SJSA1 (cell line): ENCODE measurements around the gene ULBP1. TPM values are rescaled to one million over a fixed set of nuclear protein-coding genes. Genes with fewer than 3 reads are reported as not detected.
A peak's percentile ranks its signal among the peaks of the same experiment; 100 is the strongest.
"Not testable (repeated sequence)": the region's sequence is repeated elsewhere in the genome, so short reads cannot be mapped to it uniquely, and the experiment has no call there.

ENCODE experiments used
- DNase-seq, 2 experiments: peaks; one replicate each; pipeline ENCODE4 v3.0.0-alpha.2; 2015 to 2020; ENCODE audit warnings: low spot score in 2 of 2, low read depth in 1 of 2
- H3K27ac ChIP-seq: fragments of 250-450 bp; sonication (Bioruptor Pico); 2 replicates; pipeline ENCODE4 v1.5.1; 2020; ENCODE audit warnings: mild to moderate bottlenecking, moderate library complexity
- H3K27me3 ChIP-seq: fragments of 250-450 bp; sonication (Bioruptor Pico); replicated peaks from 2 replicates; pipeline ENCODE4 v1.5.1; 2020; ENCODE audit warnings: mild to moderate bottlenecking, moderate library complexity
- H3K36me3 ChIP-seq: fragments of 250-450 bp; sonication (Bioruptor Pico); 2 replicates; pipeline ENCODE4 v1.5.1; 2020; ENCODE audit warnings: mild to moderate bottlenecking
- H3K4me1 ChIP-seq: fragments of 250-450 bp; sonication (Bioruptor Pico); replicated peaks from 2 replicates; pipeline ENCODE4 v1.6.1; 2021; ENCODE audit warnings: mild to moderate bottlenecking
- H3K4me3 ChIP-seq: fragments of 250-450 bp; sonication (Bioruptor Pico); 2 replicates; pipeline ENCODE4 v1.5.1; 2020; ENCODE audit warnings: mild to moderate bottlenecking
- H3K9me3 ChIP-seq: fragments of 250-450 bp; sonication (Bioruptor Pico); replicated peaks from 2 replicates; pipeline ENCODE4 v1.5.1; 2020; ENCODE audit warnings: mild to moderate bottlenecking
- total RNA-seq: library from RNA; depleted of rRNA; stranded (reverse); fragments of >200 nt; shearing (Covaris generic); gene quantifications from 2 replicates; pipeline ENCODE4 v1.2.3, GENCODE V29; 2014

Gene ULBP1
- total RNA-seq, 1 experiment from 2014 or later: 0.03 TPM

DNA sequence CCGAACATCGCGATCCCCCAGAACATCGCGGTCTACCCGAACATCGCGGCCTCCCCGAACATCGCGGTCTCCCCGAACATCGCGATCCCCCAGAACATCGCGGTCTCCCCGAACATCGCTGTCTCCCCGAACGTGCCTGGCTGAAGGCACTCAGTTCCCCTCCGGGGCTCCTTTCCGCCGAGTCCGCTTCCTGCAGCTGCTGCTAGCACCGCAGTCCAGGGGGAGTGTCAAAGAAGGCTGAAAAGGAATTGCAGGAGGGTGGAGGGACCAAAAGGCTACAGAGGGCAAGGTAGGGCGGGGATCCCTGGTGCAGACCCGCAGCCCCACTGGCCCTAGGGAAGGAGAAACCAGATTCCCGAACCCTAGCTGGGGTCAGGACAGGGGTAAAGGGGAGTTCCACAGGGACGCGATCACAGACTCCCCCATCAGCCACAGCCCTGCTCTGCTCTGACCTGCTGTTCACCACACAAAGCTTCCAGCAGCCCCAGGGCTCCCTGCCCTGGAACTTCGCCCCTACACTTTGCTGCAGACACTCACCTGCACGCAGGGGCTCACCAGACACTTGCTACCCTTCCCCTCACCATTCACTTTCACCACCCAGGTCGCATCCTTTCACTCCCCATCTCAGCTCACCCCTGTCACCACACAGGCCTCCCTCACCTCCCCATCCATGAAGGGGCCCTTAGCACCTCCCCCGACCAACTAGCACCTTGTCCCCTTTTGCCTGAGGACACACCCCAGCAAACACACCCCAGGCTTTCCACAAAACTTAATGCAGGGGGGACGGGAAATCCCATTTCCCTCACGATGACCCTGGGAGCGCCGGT lies 1.7 kb downstream of the ULBP1 start:
- H3K4me3 ChIP-seq: no peak overlapping the region
- no peaks in the 10 kb centered on the region for H3K9me3 ChIP-seq
- no peak for DNase-seq
- H3K4me1 ChIP-seq: peaks cover 22% of the 10 kb centered on the region
- no peaks in the 10 kb centered on the region for H3K36me3 ChIP-seq
- peaks cover 43% of the 10 kb centered on the region for H3K27me3 ChIP-seq
- H3K27ac ChIP-seq: no peak overlapping the region

DNA sequence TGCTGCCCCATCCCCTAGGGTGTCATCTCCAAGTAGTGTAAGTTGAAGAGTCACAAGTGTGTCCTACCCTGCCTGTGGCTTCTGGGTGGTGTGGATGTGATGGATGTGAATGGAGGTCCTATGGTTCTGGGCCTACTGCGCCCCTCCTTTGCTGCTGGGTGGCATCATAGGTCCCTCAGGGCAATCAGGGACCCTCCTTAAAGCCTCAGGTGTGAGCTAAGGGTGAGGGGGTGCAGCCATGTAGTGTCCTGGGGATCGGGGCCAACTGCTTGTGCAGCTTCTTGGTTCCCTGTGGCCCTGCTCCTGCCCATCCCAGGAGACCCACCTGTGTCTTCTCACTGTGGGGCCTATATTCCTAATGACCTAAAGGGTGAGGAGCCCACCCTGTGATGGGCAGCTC lies 2.6 kb downstream of the ULBP1 start:
- H3K4me1 ChIP-seq: peaks cover 22% of the 10 kb centered on the region
- peaks cover 38% of the 10 kb centered on the region for H3K27me3 ChIP-seq
- not testable (repeated sequence) for DNase-seq, H3K9me3 ChIP-seq, H3K36me3 ChIP-seq, H3K4me3 ChIP-seq, H3K27ac ChIP-seq

DNA sequence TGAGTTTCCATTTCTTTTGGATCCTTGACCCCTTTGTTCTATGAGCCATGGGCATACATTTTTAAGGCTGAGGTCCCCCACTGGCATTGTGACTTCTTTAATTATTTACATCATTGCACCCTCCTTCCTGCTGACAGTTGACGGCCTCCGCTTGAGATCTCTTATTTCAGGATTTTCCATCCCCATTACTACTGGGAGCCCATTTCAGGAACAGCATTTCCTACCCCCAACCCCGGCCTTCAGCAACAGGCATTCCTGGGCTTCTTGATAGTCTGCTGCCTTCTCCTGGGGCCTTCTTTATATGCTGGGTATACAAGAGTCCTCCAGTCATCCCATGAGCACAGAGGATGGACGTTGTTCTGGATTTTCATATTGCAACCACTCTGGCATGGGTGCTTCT lies 3.8 kb downstream of the ULBP1 start:
- H3K4me1 ChIP-seq: peaks cover 22% of the 10 kb centered on the region
- no peak for DNase-seq
- H3K9me3 ChIP-seq: no peaks in the 10 kb centered on the region
- no peak overlapping the region for H3K27ac ChIP-seq
- H3K27me3 ChIP-seq: peaks cover 43% of the 10 kb centered on the region
- H3K4me3 ChIP-seq: no peak overlapping the region
- no peaks in the 10 kb centered on the region for H3K36me3 ChIP-seq

DNA sequence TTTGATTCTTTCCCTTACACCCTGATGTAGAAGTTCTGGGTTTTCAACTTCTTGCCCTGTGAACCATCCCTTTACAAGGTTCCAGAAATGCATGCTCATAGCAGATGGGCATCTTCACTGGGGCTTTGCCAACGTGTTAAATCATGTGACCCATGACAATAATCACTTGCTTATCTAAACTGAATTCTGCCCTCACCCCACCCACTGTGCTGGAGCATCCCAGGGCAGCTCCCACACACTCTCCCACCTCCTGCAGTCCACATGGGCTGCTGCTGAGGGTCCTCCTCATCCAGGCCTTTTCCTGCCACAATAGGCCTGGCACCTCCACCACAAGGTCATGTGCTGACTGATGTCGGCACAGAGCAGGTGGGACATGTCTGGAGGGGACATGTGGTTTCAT lies 4.3 kb downstream of the ULBP1 start:
- DNase-seq, H3K9me3 ChIP-seq, H3K4me3 ChIP-seq, H3K27ac ChIP-seq, H3K36me3 ChIP-seq: not testable (repeated sequence)
- peaks cover 39% of the 10 kb centered on the region for H3K27me3 ChIP-seq
- peaks cover 19% of the 10 kb centered on the region for H3K4me1 ChIP-seq

DNA sequence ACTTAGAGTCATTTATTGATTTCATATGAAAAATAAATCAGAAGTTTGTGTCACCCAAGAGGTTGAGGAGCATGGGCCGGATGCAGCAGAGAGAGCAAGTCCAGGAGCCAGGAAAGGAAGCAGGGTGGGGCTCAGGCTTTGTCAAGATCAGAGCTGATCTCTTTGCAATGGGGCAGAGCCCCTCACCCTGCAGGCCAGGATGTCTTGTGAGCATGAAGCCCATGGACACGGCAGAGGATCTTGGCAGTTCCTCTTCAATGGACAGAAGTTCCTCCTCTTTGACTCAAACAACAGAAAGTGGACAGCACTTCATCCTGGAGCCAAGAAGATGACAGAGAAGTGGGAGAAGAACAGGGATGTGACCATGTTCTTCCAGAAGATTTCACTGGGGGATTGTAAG lies 5.2 kb downstream of the ULBP1 start:
- DNase-seq, H3K4me1 ChIP-seq, H3K36me3 ChIP-seq, H3K9me3 ChIP-seq, H3K4me3 ChIP-seq, H3K27ac ChIP-seq: not testable (repeated sequence)
- peaks cover 32% of the 10 kb centered on the region for H3K27me3 ChIP-seq

DNA sequence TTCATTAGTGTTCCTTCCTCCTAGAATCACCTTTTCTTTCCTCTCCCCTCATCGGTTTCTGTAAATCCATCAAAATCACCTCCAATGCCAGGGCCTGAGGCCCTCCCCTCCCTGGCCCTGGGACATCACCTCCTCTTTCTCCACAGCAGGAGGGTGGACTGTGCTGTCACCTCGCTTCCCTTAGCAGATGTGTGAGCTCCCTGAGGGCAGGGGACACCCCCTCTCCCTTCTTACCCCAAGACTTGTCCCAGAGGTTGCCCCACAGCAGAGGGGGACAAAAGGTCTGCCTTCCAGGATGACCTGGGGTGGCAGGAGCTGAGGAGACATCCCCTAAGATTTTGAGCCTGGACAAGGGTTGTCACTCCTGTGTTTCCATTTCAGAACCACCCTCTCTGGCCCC lies 5.9 kb downstream of the ULBP1 start:
- no peaks in the 10 kb centered on the region for H3K36me3 ChIP-seq
- H3K4me3 ChIP-seq: no peak overlapping the region
- no peak overlapping the region for H3K27ac ChIP-seq
- no peaks in the 10 kb centered on the region for H3K9me3 ChIP-seq
- peaks cover 2% of the 10 kb centered on the region for H3K4me1 ChIP-seq
- DNase-seq: no peak
- H3K27me3 ChIP-seq: peaks cover 25% of the 10 kb centered on the region

DNA sequence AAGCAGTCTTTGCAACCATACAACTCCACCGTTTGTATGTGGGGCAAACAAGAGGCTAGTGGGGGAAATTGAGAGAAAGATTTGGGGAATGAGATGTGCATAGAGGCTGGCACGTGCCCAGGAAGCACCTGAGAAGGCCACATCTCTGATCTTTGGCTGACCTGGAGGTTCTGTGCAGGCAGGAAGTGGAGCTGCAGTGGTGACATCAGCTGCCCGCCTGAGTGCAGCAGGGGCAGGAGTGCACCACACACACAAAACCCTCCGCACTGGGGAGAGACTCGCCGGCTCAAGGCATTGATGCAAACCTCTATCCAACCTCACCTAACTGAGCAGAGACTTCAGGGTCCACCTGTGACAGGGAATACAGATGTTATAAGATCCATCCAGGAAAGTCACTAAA lies 10.7 kb downstream of the ULBP1 start:
- H3K27ac ChIP-seq, H3K4me3 ChIP-seq, H3K36me3 ChIP-seq, H3K4me1 ChIP-seq, DNase-seq, H3K9me3 ChIP-seq: not testable (repeated sequence)
- peaks cover 21% of the 10 kb centered on the region for H3K27me3 ChIP-seq

DNA sequence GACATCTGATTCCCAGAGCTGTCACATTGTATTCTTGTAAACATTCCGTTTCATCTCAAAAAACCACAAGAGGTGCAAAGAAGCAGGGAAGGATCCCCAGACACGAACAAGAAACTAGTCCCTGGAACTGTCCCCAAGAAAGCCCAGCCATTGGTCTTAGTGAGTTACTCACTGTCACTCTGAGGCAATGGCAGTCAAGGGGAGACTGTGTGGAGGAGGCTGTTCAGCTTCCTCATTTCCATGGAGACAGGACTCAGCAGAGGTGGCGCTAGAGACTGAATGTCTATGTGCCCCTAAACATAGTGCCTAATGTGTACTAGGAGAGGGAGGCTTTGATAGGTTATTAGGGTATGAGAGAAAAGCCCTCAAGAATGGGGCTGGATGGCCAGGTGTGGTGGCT lies 11.1 kb downstream of the ULBP1 start:
- H3K27me3 ChIP-seq: peaks cover 17% of the 10 kb centered on the region

DNA sequence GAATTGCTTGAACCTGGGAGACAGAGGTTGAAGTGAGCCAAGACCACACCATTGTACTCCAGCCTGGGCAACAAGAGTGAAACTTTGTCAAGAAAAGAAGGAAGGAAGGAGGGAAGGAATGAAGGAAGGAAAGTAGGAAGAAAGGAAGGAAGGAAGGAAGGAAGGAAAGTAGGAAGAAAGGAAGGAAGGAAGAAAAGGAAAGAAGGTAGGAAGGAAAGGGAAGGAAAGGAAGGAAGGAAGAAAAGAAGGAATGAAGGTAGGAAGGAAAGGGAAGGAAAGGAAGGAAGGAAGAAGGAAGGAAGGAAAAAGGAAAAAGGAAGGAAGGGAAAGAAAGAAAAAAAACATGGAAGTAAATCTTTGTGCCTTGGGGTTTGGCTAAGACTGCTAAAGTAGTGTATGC lies 11.7 kb downstream of the ULBP1 start:
- no peak overlapping the region for H3K27ac ChIP-seq
- H3K9me3 ChIP-seq: no peaks in the 10 kb centered on the region

More for the DNA sequence above, 11.1 kb downstream of the ULBP1 start:
- H3K4me1 ChIP-seq: no peaks in the 10 kb centered on the region
- H3K36me3 ChIP-seq: no peaks in the 10 kb centered on the region
- H3K4me3 ChIP-seq: no peak overlapping the region
- H3K9me3 ChIP-seq: no peaks in the 10 kb centered on the region
- no peak for DNase-seq
- no peak overlapping the region for H3K27ac ChIP-seq

DNA sequence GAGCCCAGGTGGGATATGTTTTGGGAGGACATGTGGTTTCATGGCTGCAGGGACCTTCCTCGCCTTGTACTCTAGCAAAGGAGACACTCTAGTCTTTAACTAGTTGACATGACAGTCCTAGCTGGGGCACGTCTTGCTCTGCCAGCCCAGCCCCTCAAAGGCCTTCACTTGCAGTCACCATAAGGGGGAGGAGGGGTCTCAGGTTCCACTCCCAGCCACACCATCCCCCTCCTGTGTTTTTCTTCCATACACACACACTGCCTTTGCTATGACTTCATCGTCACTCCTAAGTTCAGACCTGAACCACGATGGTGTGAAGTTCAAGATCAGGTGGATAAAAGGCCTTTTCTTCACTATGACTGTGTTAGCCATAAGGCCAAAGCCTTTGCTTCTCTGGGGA lies 13.5 kb downstream of the ULBP1 start:
- DNase-seq: no peak
- Histone ChIP-seq H3K27me3 (peaks cover 25% of the 10 kb centered on the region), H3K27ac (no peak overlapping the region), H3K4me1 (no peaks in the 10 kb centered on the region), H3K4me3 (no peak overlapping the region), H3K36me3 (no peaks in the 10 kb centered on the region), H3K9me3 (no peaks in the 10 kb centered on the region)

More for the DNA sequence above, 11.7 kb downstream of the ULBP1 start:
- no peaks in the 10 kb centered on the region for H3K36me3 ChIP-seq
- no peak overlapping the region for H3K4me3 ChIP-seq
- no peak for DNase-seq
- peaks cover 16% of the 10 kb centered on the region for H3K27me3 ChIP-seq
- H3K4me1 ChIP-seq: no peaks in the 10 kb centered on the region

DNA sequence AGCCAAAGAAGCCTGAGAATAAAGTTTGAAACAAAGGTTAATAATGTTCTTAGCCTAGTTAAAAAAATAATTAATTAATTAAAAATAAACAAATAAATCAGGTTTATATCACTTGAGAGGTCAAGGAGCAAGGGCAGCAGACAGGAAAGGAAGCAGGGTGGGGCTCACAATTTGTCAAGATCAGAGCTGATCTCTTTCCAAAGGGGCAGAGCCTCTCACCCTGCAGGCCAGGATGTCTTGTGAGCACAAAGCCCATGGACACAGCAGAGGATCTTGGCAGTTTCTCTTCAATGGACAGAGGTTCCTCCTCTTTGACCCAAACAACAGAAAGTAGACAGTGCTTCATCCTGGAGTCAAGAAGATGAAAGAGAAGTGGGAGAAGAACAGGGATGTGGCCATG lies 14.9 kb downstream of the ULBP1 start:
- no peak overlapping the region for H3K27ac ChIP-seq
- no peaks in the 10 kb centered on the region for H3K4me1 ChIP-seq
- no peaks in the 10 kb centered on the region for H3K9me3 ChIP-seq
- H3K36me3 ChIP-seq: no peaks in the 10 kb centered on the region
- no peak for DNase-seq
- peaks cover 34% of the 10 kb centered on the region for H3K27me3 ChIP-seq
- H3K4me3 ChIP-seq: no peak overlapping the region

DNA sequence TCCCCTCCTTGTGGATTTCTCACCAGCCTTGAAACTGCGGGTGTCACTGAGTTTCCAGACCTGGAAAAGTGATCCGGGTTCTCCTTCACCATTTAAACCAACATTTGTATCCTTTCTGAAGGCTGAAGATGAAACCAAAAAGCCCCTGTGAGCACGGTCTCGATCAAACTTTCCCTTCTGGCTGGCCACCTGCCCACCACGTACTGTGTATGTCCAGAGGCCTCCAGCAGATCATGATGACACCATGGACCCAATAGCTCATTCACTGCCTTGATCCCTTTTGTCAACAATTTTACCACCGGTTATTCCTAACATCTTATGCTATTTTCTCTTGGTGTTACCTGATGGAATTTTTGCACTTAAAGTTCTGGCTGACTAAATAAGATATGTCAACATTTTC lies 15.6 kb downstream of the ULBP1 start:
- no peak for DNase-seq
- no peak overlapping the region for H3K27ac ChIP-seq
- peaks cover 34% of the 10 kb centered on the region for H3K27me3 ChIP-seq
- no peaks in the 10 kb centered on the region for H3K4me1 ChIP-seq
- H3K36me3 ChIP-seq: no peaks in the 10 kb centered on the region
- H3K9me3 ChIP-seq: no peaks in the 10 kb centered on the region
- H3K4me3 ChIP-seq: no peak overlapping the region

DNA sequence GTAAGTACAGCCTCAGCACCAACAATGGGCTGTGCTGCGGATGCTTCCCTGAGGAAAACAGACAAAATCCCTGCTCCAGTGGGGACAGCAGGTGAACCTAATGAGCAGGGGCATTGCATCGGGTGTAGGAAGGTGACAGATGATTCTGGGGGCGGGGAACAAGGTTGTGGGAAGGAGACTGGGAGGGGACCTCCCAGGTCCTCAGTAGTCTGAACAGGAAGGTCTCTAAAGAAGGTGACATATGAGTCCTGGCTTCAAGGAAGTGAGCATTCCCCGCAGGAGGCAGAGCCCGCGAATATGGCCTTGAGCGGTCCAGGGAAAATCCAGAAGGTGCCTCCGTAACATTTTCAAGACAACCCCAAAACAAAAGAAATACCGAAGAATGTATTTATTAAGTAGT lies 19.4 kb downstream of the ULBP1 start:
- peaks cover 60% of the 10 kb centered on the region for H3K27me3 ChIP-seq
- H3K4me3 ChIP-seq: no peak overlapping the region
- H3K27ac ChIP-seq: no peak overlapping the region
- H3K4me1 ChIP-seq: no peaks in the 10 kb centered on the region
- H3K9me3 ChIP-seq: no peaks in the 10 kb centered on the region
- no peaks in the 10 kb centered on the region for H3K36me3 ChIP-seq
- DNase-seq: peak in 1 of 2 experiments; percentile 13

DNA sequence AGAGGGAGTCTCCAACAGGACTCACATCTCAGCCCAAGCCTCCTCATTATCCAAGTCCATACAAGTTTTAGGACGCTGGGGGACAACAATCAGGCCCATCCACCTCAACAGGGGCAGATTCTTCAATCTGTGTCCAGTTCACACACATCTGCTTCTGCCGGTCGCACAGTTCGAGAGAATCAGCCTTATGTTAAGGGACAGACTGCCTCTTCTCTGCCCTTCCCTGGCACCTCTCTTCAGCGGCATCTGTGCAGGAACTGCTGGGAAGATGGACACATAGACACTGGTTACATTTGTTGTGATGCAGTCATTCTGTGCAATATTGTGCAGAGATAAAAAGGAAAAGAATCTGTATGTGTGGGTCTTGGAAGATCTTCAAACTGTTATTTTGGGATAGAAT lies 21.0 kb downstream of the ULBP1 start:
- Histone ChIP-seq H3K9me3 (no peaks in the 10 kb centered on the region; the same call in 1 of the 2 replicates), H3K27ac (no peak overlapping the region), H3K27me3 (peaks cover 71% of the 10 kb centered on the region)

More for the DNA sequence above, 21.0 kb downstream of the ULBP1 start:
- H3K36me3 ChIP-seq: no peaks in the 10 kb centered on the region
- H3K4me1 ChIP-seq: peaks cover under 1% of the 10 kb centered on the region; the same call in 1 of the 2 replicates
- peak in 1 of 2 experiments; percentile 18 for DNase-seq
- no peak overlapping the region for H3K4me3 ChIP-seq
